Large intestine (tissue), 12 donors: ENCODE measurements around the gene CAPZA1. TPM values are rescaled to one million over a fixed set of nuclear protein-coding genes. Genes with fewer than 3 reads are reported as not detected.

Experiments used
- DNase-seq, 2 donors: peaks; one replicate each; pipeline versions ENCODE4 v3.0.0 to v3.0.0-alpha.2; 2013
- H3K27ac ChIP-seq: one replicate; pipeline ENCODE4 v1.5.1; 2013; ENCODE audit warnings: low read length
- H3K27me3 ChIP-seq: 2 replicates; pipeline ENCODE4 v1.6.1; 2013; ENCODE audit warnings: low read length; ENCODE audit not compliant: control insufficient read depth, insufficient read depth
- H3K36me3 ChIP-seq: 2 replicates; pipeline ENCODE4 v1.6.1; 2013; ENCODE audit warnings: low read length; ENCODE audit not compliant: control insufficient read depth, insufficient read depth
- H3K4me1 ChIP-seq: one replicate; pipeline ENCODE4 v1.6.1; 2013; ENCODE audit warnings: low read length; ENCODE audit not compliant: control insufficient read depth, insufficient read depth
- H3K4me3 ChIP-seq: one replicate; pipeline ENCODE4 v1.5.1; 2013; ENCODE audit warnings: low read length
- H3K9me3 ChIP-seq: one replicate; pipeline ENCODE4 v1.6.1; 2013; ENCODE audit warnings: mild to moderate bottlenecking, low read depth, low read length, moderate library complexity; ENCODE audit not compliant: control insufficient read depth
- WGBS: methylation state at CpG from one replicate; pipeline ENCODE4 v1.1.5; 2013; ENCODE audit warnings: low lambda C conversion rate; ENCODE audit not compliant: insufficient coverage; 5-methylcytosine and 5-hydroxymethylcytosine counted together
- long read RNA-seq, 11 donors: transcript quantifications; one replicate each; lab custom pipeline, GENCODE V29; 2026
- polyA plus RNA-seq: library from polyadenylated mRNA; unstranded; fragments of 120-200 nt; gene quantifications from one replicate; pipeline ENCODE4 v1.2.1, GENCODE V29; 2013

The CAPZA1 gene
- 110 TPM for polyA plus RNA-seq
- long read RNA-seq, donor 1, transcript CAPZA1-201 (10 exons, 3,020 nt), result major isoform, 16 of 19 reads
- long read RNA-seq, donor 1, partial matches to known transcripts, result 0 of 19 reads
- long read RNA-seq, donor 1, other reads (novel, unspliced or antisense), result 0 of 19 reads
- long read RNA-seq, donor 2, transcript CAPZA1-201 (10 exons, 3,020 nt), result major isoform, 33 of 99 reads
- long read RNA-seq, donor 2, transcript CAPZA1-205 (3 exons, 739 nt), result minor isoform, 6 of 99 reads
- long read RNA-seq, donor 2, partial matches to known transcripts, result 60 of 99 reads
- long read RNA-seq, donor 2, other reads (novel, unspliced or antisense), result 0 of 99 reads
- long read RNA-seq, donor 3, result 0 reads
- long read RNA-seq, donor 4, transcript CAPZA1-201 (10 exons, 3,020 nt), result major isoform, 7 of 7 reads
- long read RNA-seq, donor 4, partial matches to known transcripts, result 0 of 7 reads
- long read RNA-seq, donor 4, other reads (novel, unspliced or antisense), result 0 of 7 reads
- long read RNA-seq, donor 5, transcript CAPZA1-201 (10 exons, 3,020 nt), result major isoform, 25 of 30 reads
- long read RNA-seq, donor 5, partial matches to known transcripts, result 0 of 30 reads
- long read RNA-seq, donor 5, other reads (novel, unspliced or antisense), result 0 of 30 reads
- long read RNA-seq, donor 6, transcript CAPZA1-201 (10 exons, 3,020 nt), result major isoform, 45 of 60 reads
- long read RNA-seq, donor 6, partial matches to known transcripts, result 12 of 60 reads
- long read RNA-seq, donor 6, other reads (novel, unspliced or antisense), result 0 of 60 reads
- long read RNA-seq, donor 7, transcript CAPZA1-201 (10 exons, 3,020 nt), result major isoform, 22 of 86 reads
- long read RNA-seq, donor 7, partial matches to known transcripts, result 61 of 86 reads
- long read RNA-seq, donor 7, other reads (novel, unspliced or antisense), result 0 of 86 reads
- long read RNA-seq, donor 8, transcript CAPZA1-201 (10 exons, 3,020 nt), result major isoform, 54 of 72 reads
- long read RNA-seq, donor 8, transcript CAPZA1-205 (3 exons, 739 nt), result minor isoform, 5 of 72 reads
- long read RNA-seq, donor 8, partial matches to known transcripts, result 12 of 72 reads
- long read RNA-seq, donor 8, other reads (novel, unspliced or antisense), result 0 of 72 reads
- long read RNA-seq, donor 9, transcript CAPZA1-201 (10 exons, 3,020 nt), result major isoform, 46 of 48 reads
- long read RNA-seq, donor 9, partial matches to known transcripts, result 0 of 48 reads
- long read RNA-seq, donor 9, other reads (novel, unspliced or antisense), result 0 of 48 reads
- long read RNA-seq, donor 10, transcript CAPZA1-201 (10 exons, 3,020 nt), result major isoform, 43 of 56 reads
- long read RNA-seq, donor 10, partial matches to known transcripts, result 9 of 56 reads
- long read RNA-seq, donor 10, other reads (novel, unspliced or antisense), result 0 of 56 reads
- long read RNA-seq, donor 11, transcript CAPZA1-201 (10 exons, 3,020 nt), result major isoform, 36 of 126 reads
- long read RNA-seq, donor 11, partial matches to known transcripts, result 88 of 126 reads
- long read RNA-seq, donor 11, other reads (novel, unspliced or antisense), result 0 of 126 reads

DNA sequence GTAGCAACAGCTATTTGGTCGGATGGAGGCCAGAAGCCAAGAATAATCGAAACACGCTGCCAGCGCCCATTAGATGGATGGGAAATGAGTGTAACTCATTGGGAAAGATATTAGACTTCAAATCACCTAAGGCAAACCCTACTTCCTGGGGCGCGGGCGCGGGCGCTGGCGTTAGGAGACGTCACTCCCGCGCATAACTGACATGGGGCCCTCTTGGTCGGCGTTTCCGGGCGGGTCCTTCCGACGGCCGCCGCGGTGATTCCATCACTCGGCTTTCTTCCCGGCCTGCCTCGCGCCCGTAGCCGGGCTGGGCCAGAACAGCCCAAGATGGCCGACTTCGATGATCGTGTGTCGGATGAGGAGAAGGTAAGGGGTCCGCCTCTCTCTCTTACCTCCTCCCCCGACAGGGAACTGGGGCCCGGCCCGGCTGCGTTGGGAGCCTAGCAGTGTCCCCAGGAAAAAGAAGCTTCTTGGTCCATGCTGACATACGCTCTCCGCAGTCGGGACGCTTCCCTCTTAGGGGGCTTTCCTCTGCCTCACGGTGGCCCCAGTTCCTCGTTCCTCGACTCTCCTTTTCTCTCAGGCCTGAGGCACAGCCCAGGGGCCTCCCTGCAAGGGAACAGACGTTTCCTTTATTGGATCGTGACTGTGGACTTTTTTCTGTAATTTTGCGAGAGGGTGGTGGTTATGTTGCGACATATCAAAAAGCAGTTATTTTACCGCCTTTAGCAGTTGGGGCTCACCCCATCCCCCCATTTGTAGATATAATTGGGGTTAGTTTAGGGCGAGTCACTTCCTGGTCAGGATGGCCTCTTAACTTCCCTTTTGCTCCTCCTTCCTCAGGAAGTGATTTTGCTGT lies at the start of gene CAPZA1:
Gene CAPZA1, plus strand, starts transcription at position 315 of the 859 bp plus-strand sequence. Its CDS starts 13 bp downstream, at position 328.
- peaks cover 14% of the 10 kb centered on the region for H3K36me3 ChIP-seq
- WGBS, result no CpG with 5 or more reads among the region's 50 CpGs
- peak; percentile 96 to 97 for DNase-seq

DNA sequence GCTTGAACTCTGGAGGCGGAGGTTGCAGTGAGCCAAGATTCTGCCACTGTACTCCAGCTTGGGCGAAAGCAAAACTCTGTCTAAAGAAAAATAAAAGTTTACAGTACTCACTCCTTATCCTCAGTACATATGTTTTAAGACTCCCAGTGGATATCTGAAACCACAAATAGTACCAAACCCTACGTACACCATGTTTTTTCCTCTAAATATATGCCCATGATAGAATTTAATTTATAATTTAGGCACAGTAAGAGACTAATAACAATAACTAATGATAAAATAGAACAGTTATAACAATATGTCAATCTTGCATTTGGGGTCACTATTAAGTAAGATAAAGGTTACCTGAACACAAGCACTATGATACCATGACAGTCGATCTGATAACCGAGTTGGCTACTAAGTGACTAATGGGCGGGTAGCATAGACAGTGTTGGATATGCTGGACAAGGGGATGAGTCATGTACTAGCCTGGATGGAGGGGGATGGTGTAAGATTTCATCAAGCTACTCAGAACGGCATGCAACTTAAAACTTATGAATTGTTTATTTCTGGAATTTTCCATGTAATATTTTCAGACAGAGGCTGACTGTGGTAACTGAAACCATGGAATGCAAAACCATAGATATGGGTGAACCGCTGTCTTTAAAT lies 44.4 kb upstream of the CAPZA1 start:
- no peak for DNase-seq
- Histone ChIP-seq H3K4me1 (no peaks in the 10 kb centered on the region), H3K4me3 (no peak overlapping the region), H3K9me3 (no peaks in the 10 kb centered on the region), H3K27me3 (no peaks in the 10 kb centered on the region), H3K36me3 (peaks cover 36% of the 10 kb centered on the region), H3K27ac (no peak overlapping the region)
- 100% methylated on average over 2 of the region's 8 CpGs for WGBS

More for the DNA sequence above, at the start of gene CAPZA1:
- Histone ChIP-seq H3K4me3 (peak within 1 kb of the TSS; percentile 74), H3K4me1 (peaks cover 10% of the 10 kb centered on the region), H3K27me3 (no peaks in the 10 kb centered on the region), H3K9me3 (no peaks in the 10 kb centered on the region), H3K27ac (peak within 1 kb of the TSS; percentile 94)

DNA sequence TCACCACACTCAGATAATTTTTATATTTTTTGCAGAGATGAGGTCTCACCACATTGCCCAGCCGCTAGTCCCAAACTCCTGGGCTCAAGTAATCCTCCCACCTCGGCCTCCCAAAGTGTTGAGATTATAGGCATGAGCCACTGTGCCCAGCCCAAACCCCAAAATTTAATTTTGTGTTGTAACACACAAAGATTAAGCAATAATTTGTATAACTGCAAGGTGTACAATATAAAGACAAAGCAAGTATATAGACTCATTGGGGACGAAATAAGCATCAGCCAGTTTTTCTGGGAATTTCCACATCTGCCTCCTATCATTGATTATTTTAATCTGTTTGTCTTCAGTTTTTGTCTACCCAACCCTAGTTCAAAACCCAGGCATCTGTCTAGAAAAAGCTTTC lies 43.4 kb upstream of the CAPZA1 start:
- no CpG with 5 or more reads among the region's 3 CpGs for WGBS
- no peak for DNase-seq
- Histone ChIP-seq H3K9me3 (no peaks in the 10 kb centered on the region), H3K36me3 (peaks cover 38% of the 10 kb centered on the region), H3K4me3 (no peak overlapping the region), H3K4me1 (no peaks in the 10 kb centered on the region), H3K27me3 (no peaks in the 10 kb centered on the region), H3K27ac (no peak overlapping the region)

DNA sequence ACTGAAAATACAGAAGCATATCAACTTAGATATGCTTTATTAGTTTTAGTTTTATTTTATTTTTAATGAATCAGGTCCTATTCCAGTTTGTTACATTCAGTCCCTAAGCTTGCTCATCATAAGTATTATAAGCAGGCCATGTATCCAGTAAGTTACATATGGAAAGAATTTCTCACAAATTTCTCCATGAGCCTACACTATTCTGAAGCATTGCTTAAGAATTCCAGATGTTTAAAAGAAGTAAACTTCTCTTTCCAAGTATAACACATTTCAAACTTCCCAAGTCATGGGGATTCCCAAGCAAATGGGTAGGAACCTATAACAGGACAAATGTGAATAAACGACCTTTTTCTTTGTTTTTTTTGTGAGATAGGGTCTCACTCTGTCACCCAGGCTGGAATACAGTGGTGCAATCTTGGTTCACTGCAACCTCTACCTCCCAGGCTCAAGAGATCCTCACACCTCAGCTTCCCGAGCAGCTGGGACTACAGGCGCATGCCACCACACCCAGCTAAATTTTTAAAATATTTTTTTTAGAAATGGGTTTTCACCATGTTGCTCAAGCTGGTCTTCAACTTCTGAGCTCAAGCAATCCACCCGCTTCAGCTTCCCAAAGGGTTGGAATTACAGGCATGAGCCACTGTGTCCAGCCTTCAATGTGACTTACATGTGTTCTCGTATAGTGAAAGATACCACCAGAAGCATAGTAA lies 39.7 kb upstream of the CAPZA1 start:
- Histone ChIP-seq H3K9me3 (no peaks in the 10 kb centered on the region), H3K27me3 (no peaks in the 10 kb centered on the region), H3K4me1 (no peaks in the 10 kb centered on the region), H3K36me3 (peaks cover 26% of the 10 kb centered on the region), H3K27ac (no peak overlapping the region), H3K4me3 (no peak overlapping the region)
- WGBS, result 100% methylated on average over 1 of the region's 5 CpGs
- DNase-seq, result no peak

DNA sequence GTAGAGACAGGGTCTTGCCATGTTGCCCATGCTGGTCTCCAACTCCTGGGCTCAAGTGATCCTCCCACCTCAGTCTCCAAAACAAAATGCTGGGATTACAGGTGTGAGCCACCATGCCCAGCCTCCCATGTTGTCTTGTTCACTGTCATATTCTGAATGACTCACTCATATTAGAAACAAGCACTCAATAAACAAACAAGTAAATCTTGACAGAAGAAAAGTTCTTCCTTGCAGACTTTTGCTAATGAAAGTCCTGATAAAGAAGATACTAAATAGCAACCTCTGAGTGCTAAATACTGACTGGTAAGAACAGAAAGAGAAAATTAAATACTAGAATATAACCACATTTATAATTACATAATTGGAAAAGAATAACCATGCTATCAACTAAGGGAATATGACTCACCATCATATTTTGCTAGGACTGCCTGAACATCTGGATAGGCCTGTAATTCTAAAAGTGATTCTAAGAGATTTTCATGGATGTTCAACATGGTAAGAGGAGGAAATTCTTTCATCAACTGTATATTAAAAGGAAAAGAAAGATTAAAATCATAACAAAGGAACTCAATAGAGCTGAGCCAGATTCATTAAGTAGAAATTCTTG lies 37.9 kb upstream of the CAPZA1 start:
- H3K9me3 ChIP-seq, result no peaks in the 10 kb centered on the region
- no peaks in the 10 kb centered on the region for H3K27me3 ChIP-seq
- no peaks in the 10 kb centered on the region for H3K4me1 ChIP-seq
- H3K27ac ChIP-seq, result no peak overlapping the region
- peaks cover 16% of the 10 kb centered on the region for H3K36me3 ChIP-seq
- H3K4me3 ChIP-seq, result no peak overlapping the region
- DNase-seq, result no peak

DNA sequence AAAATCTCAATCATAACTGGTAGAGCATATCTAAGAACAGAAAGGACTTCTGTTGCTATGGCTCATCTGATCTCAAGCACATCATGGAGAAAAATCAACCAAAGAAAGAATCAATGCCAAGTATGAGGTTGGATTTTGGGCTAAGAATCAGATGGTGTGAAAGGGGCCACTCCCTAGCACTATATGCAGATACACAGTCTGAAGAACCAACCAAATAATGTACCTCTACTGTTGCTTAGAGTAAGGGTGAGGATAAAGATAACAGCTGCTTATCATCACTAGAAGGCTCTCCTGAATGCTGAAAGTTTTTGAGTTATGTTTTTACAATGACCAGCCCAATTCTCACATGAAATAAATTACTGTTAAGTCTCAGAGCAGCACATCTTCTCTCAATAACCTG lies 36.3 kb upstream of the CAPZA1 start:
- H3K27me3 ChIP-seq, result no peaks in the 10 kb centered on the region
- no peak overlapping the region for H3K4me3 ChIP-seq
- H3K27ac ChIP-seq, result no peak overlapping the region
- peaks cover 13% of the 10 kb centered on the region for H3K36me3 ChIP-seq
- no peaks in the 10 kb centered on the region for H3K9me3 ChIP-seq
- no peaks in the 10 kb centered on the region for H3K4me1 ChIP-seq
- no peak for DNase-seq

DNA sequence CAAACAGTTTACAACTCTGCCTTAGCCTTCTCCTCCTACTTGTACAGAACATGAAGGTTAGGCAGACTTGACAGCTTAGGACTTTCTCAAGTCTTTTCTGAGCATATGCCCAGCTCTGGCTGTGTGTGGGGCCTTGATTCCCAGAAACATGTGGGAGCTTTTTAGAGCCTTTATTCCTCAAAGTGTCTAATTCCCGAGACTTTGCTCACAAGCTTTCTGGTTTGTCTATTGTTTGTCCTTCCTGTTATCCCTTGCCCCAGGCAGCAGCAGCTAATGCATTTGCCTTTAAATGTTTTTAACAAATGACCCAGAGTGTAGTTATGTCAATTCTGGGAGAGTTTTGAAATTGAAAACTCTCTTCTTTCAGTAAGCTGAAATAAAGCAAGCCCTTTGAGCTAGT lies 29.9 kb upstream of the CAPZA1 start:
- Histone ChIP-seq H3K4me3 (no peak overlapping the region), H3K36me3 (peaks cover 14% of the 10 kb centered on the region), H3K27me3 (no peaks in the 10 kb centered on the region), H3K9me3 (peaks cover 7% of the 10 kb centered on the region), H3K27ac (no peak overlapping the region), H3K4me1 (no peaks in the 10 kb centered on the region)
- DNase-seq, result no peak
- WGBS, result no CpG with 5 or more reads among the region's 1 CpG

DNA sequence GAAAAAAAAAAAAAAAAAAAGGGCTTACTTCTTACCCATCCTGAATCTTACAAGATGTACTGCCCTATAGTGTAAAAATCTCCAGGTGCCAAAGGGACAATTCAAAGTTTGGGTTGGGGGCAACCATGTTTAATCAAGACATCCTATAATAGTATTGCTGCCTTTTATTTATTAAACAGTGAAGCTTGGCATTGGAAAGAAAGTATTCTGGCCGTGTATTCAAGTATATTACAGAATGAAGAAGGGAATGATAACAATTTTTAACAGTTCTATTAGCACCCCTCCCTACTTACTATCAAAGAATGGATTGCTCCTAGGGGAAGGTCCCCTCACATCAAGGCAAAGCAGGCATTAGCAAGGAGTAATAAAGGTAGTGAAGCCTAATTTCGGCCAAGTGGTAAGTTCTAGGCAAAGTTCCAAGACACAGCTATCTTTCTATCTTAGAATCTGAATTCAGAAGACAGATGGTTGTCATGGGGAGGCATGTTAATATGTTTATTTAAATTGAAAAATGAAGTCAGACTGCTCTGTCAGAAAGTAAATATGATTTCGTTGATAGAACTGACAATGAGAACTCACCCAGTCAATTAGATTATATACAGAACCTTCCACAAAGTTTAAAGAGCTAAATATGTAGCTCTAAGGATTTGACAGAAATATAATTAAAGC lies 25.3 kb upstream of the CAPZA1 start:
- Histone ChIP-seq H3K9me3 (peaks cover 5% of the 10 kb centered on the region), H3K27ac (no peak overlapping the region), H3K4me3 (no peak overlapping the region), H3K4me1 (no peaks in the 10 kb centered on the region), H3K27me3 (no peaks in the 10 kb centered on the region), H3K36me3 (peaks cover 24% of the 10 kb centered on the region)
- WGBS, result no CpG with 5 or more reads among the region's 3 CpGs
- no peak for DNase-seq
